ENCODE measurements around the gene PRDM7. TPM values are rescaled to one million over a fixed set of nuclear protein-coding genes. Genes with fewer than 3 reads are reported as not detected.

PRDM7 gene
- total and polyA plus RNA-seq, 9 of the 15 experiments (the other 6 are each of a cell fraction or from before 2014, with no cell fraction given), result not detected

- TF ChIP-seq MGA (IDR thresholded peaks at IDR 0.05) (peak; percentile 60), ARID4B (CRISPR knock-in tag; IDR thresholded peaks at IDR 0.05) (0 out of 2 replicates have a peak, but pooled peaks have one; percentile 47), TAF7 (tag; IDR thresholded peaks at IDR 0.05) (no peak), FOS (IDR thresholded peaks at IDR 0.05; ENCODE audit: extremely low read depth, insufficient read length) (no peak), SAFB2 (IDR thresholded peaks at IDR 0.05; ENCODE audit: borderline replicate concordance, low read depth, low read length, severe bottlenecking) (no peak), SPI1 (IDR thresholded peaks at IDR 0.05; ENCODE audit: borderline replicate concordance, low read depth, low read length) (no peak), RBFOX2 (IDR thresholded peaks at IDR 0.05; ENCODE audit: low read depth, low read length) (0 out of 2 replicates have a peak, but pooled peaks have one; percentile 0), WHSC1 (IDR thresholded peaks at IDR 0.05; ENCODE audit: low read length) (no peak), ATF1 (CRISPR knock-in tag; IDR thresholded peaks at IDR 0.05) (no peak), ATF1 (tag; IDR thresholded peaks at IDR 0.05) (0 out of 2 replicates have a peak, but pooled peaks have one; percentile 14)
Measured at GRCh38 chr16:90077757-90078578, 837 bp upstream of the PRDM7 start (continued).

All from K562 (cell line).